ENCODE data around the gene IL20.

Gene IL20

GRCh38 chr1:206864939-206865671, at the start of gene IL20:
TSS of gene IL20 (plus strand) at chr1:206865623. CDS start at chr1:206865853, 230 bp downstream.
- DNase-seq = peak; percentile 40

- no peak for DNase-seq
Measured at GRCh38 chr1:206816390-206817287, 48.8 kb upstream of the IL20 start.

GRCh38 chr1:206821493-206821892, 43.9 kb upstream of the IL20 start:
- DNase-seq = no peak

GRCh38 chr1:206823727-206824126, 41.7 kb upstream of the IL20 start:
- no peak for DNase-seq

GRCh38 chr1:206824331-206824730, 41.1 kb upstream of the IL20 start:
- DNase-seq = peak; percentile 46 to 57

GRCh38 chr1:206826394-206826793, 39.0 kb upstream of the IL20 start:
- no peak for DNase-seq

GRCh38 chr1:206828061-206828460, 37.4 kb upstream of the IL20 start:
- DNase-seq = no peak

- no peak for DNase-seq
Measured at GRCh38 chr1:206828765-206829164, 36.7 kb upstream of the IL20 start.

- no peak for DNase-seq
Measured at GRCh38 chr1:206829282-206829681, 36.1 kb upstream of the IL20 start.

GRCh38 chr1:206829875-206830274, 35.5 kb upstream of the IL20 start:
- peak; percentile 26 to 27 for DNase-seq

GRCh38 chr1:206831650-206832049, 33.8 kb upstream of the IL20 start:
- DNase-seq = no peak

GRCh38 chr1:206832352-206832880, 33.0 kb upstream of the IL20 start:
- no peak for DNase-seq

- DNase-seq = peak; percentile 61 to 65
Measured at GRCh38 chr1:206833106-206833680, 32.2 kb upstream of the IL20 start.

- no peak for DNase-seq
Measured at GRCh38 chr1:206833801-206834200, 31.6 kb upstream of the IL20 start.

- no peak for DNase-seq
Measured at GRCh38 chr1:206834217-206834616, 31.2 kb upstream of the IL20 start.

- DNase-seq = no peak
Measured at GRCh38 chr1:206834711-206835110, 30.7 kb upstream of the IL20 start.

- DNase-seq = no peak
Measured at GRCh38 chr1:206835186-206835585, 30.2 kb upstream of the IL20 start.

GRCh38 chr1:206836111-206836510, 29.3 kb upstream of the IL20 start:
- DNase-seq = no peak

- no peak for DNase-seq
Measured at GRCh38 chr1:206839006-206839560, 26.3 kb upstream of the IL20 start.

- DNase-seq = no peak
Measured at GRCh38 chr1:206839857-206840256, 25.6 kb upstream of the IL20 start.

GRCh38 chr1:206841609-206842323, 23.7 kb upstream of the IL20 start:
- DNase-seq = no peak

- no peak for DNase-seq
Measured at GRCh38 chr1:206842854-206843253, 22.6 kb upstream of the IL20 start.

All from Kasumi-1 (cell line).